HepG2 (cell line): ENCODE measurements around the gene CELF5.

Experiments used
- CHD4 ChIP-seq: fragments of 200-600 bp; sonication (generic); IDR thresholded peaks from 2 replicates; pipeline ENCODE4 v1.7.0; 2017; ENCODE audit warnings: mild to moderate bottlenecking, low read length, borderline replicate concordance
- CTCF ChIP-seq: sonication (generic); formaldehyde crosslinking; IDR thresholded peaks from 2 replicates; pipeline ENCODE4 v1.5.0; 2020; ENCODE audit warnings: mild to moderate bottlenecking, missing genetic modification reagents, moderate library complexity
- DNMT1 ChIP-seq: sonication (generic); formaldehyde crosslinking; IDR thresholded peaks from 2 replicates; pipeline ENCODE4 v1.5.1; 2020; ENCODE audit warnings: mild to moderate bottlenecking, missing genetic modification reagents
- MYNN ChIP-seq: sonication (generic); formaldehyde crosslinking; IDR thresholded peaks from 2 replicates; pipeline ENCODE4 v1.4.0; 2020; ENCODE audit warnings: mild to moderate bottlenecking, low read depth, missing genetic modification reagents
- NFE2L1 ChIP-seq: sonication (generic); formaldehyde crosslinking; IDR thresholded peaks from 2 replicates; pipeline ENCODE4 v1.4.0; 2020; ENCODE audit warnings: missing genetic modification reagents, mild to moderate bottlenecking, borderline replicate concordance
- NFRKB ChIP-seq: fragments of 450-650 bp; IDR thresholded peaks from 2 replicates; pipeline ENCODE4 v1.6.1; 2017
- POLR2A ChIP-seq, 2 experiments: IDR thresholded peaks; 2 replicates each; pipeline ENCODE4 v1.6.1; 2011; ENCODE audit warnings: low read depth in 2 of 2, low read length in 2 of 2, mild to moderate bottlenecking in 1 of 2, moderate library complexity in 1 of 2; ENCODE audit not compliant: insufficient read depth in 1 of 2
- SP140L ChIP-seq: sonication (generic); formaldehyde crosslinking; IDR thresholded peaks from 2 replicates; pipeline ENCODE4 v1.4.0; 2020; ENCODE audit warnings: missing genetic modification reagents, borderline replicate concordance
- TARDBP ChIP-seq: sonication (generic); formaldehyde crosslinking; IDR thresholded peaks from 2 replicates; pipeline ENCODE4 v1.8.0; 2022; ENCODE audit warnings: mild to moderate bottlenecking, missing genetic modification reagents
- TRAFD1 ChIP-seq: sonication (generic); formaldehyde crosslinking; IDR thresholded peaks from 2 replicates; pipeline ENCODE4 v1.5.1; 2020; ENCODE audit warnings: missing genetic modification reagents, mild to moderate bottlenecking, borderline replicate concordance
- ZNF253 ChIP-seq: sonication (generic); formaldehyde crosslinking; IDR thresholded peaks from 2 replicates; pipeline ENCODE4 v1.8.0; 2022; ENCODE audit warnings: mild to moderate bottlenecking, missing genetic modification reagents, borderline replicate concordance
- ZNF670 ChIP-seq: sonication (generic); formaldehyde crosslinking; IDR thresholded peaks from 2 replicates; pipeline ENCODE4 v1.8.0; 2022; ENCODE audit warnings: mild to moderate bottlenecking, missing genetic modification reagents, borderline replicate concordance
- TF ChIP-seq, protein P1 (sequence below): sonication (generic); formaldehyde crosslinking; IDR thresholded peaks from 2 replicates; pipeline ENCODE4 v1.4.0; 2020; ENCODE audit warnings: missing genetic modification reagents

DNA sequence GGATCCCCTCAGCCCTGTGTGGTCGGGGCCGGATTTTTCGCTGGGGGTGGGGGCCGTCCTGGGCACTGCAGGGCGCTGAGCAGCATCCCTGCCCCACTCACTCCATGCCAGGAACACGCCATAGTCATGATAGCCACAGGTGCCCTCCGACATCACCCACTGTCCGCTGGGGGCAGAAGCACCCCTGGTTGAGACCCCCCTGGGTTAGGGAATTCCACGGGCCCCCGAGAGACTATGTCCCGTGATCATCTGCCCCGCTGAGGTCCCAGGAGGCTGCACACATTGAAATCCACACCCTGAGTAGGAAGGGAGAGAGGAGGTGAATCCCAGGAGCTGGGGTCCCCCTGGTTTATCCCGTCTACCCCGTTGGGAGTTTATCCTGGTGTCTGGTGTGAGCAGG is 22.6 kb upstream of the CELF5 start:
- TF ChIP-seq DNMT1 (no peak), SP140L (CRISPR knock-in tag) (no peak), POLR2A (IDR thresholded peaks at IDR 0.05; ENCODE audit: insufficient read depth in 1 of 2, low read depth in 2 of 2, low read length in 2 of 2) (no peak), CHD4 (no peak), NFE2L1 (CRISPR knock-in tag) (no peak), NFRKB (no peak), ZNF670 (CRISPR knock-in tag) (no peak), ZNF253 (no peak), TRAFD1 (CRISPR knock-in tag) (no peak), CTCF (no peak), MYNN (CRISPR knock-in tag) (no peak), TARDBP (CRISPR knock-in tag) (no peak)
- TF ChIP-seq, protein P1, sequence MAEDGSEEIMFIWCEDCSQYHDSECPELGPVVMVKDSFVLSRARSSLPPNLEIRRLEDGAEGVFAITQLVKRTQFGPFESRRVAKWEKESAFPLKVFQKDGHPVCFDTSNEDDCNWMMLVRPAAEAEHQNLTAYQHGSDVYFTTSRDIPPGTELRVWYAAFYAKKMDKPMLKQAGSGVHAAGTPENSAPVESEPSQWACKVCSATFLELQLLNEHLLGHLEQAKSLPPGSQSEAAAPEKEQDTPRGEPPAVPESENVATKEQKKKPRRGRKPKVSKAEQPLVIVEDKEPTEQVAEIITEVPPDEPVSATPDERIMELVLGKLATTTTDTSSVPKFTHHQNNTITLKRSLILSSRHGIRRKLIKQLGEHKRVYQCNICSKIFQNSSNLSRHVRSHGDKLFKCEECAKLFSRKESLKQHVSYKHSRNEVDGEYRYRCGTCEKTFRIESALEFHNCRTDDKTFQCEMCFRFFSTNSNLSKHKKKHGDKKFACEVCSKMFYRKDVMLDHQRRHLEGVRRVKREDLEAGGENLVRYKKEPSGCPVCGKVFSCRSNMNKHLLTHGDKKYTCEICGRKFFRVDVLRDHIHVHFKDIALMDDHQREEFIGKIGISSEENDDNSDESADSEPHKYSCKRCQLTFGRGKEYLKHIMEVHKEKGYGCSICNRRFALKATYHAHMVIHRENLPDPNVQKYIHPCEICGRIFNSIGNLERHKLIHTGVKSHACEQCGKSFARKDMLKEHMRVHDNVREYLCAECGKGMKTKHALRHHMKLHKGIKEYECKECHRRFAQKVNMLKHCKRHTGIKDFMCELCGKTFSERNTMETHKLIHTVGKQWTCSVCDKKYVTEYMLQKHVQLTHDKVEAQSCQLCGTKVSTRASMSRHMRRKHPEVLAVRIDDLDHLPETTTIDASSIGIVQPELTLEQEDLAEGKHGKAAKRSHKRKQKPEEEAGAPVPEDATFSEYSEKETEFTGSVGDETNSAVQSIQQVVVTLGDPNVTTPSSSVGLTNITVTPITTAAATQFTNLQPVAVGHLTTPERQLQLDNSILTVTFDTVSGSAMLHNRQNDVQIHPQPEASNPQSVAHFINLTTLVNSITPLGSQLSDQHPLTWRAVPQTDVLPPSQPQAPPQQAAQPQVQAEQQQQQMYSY (CRISPR knock-in tag): no peak
